ENCODE measurements around the gene RIPK1. TPM values are rescaled to one million over a fixed set of nuclear protein-coding genes. Genes with fewer than 3 reads are reported as not detected.

RIPK1 gene
- total and polyA plus RNA-seq, 2 of the 8 experiments (the other 6 are each of a cell fraction or from before 2014, with no cell fraction given), result 5.9 to 22.9 TPM

DNA sequence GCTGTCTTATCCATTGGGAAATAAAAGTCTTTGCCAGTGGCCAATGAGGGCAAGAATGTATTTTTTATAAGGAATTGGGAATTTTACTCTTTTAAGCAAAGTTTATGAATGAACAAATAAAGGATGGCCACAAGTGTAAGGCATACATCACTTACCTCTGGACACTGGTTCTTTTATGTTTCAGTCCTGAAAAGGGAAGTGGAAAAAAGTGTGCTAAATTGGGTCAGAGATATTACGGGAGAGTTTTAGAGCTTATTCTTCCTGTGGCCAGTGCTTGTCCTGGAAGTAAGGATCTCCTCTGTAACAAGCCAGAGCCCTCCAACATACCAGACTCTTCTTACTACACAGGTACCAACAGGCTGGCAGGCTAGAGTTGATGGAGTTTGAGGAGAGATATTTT lies 22.5 kb upstream of the RIPK1 start:
- Histone ChIP-seq H3K56ac (replicated peaks; ENCODE audit: insufficient read length, low read depth, low read length) (no peak overlapping the region), H2BK5ac (ENCODE audit: low read depth, low read length) (no peak overlapping the region), H4K20me1 (replicated peaks in 1 of 2; ENCODE audit: control insufficient read depth in 1 of 2, insufficient read depth in 2 of 2, low read length in 2 of 2) (no peaks in the 10 kb centered on the region), H3K4me3 (ENCODE audit: extremely low read depth in 1 of 4, insufficient read depth in 2 of 4, low read depth in 3 of 4, low read length in 4 of 4) (no peak overlapping the region), H2AK5ac (ENCODE audit: low read depth, low read length) (no peak overlapping the region), H3K4ac (replicated peaks; ENCODE audit: insufficient read length, low read depth, low read length) (no peak overlapping the region), H3K79me1 (ENCODE audit: low read depth, low read length) (no peaks in the 10 kb centered on the region), H3K27ac (ENCODE audit: low read depth, low read length) (no peak overlapping the region), H3K18ac (ENCODE audit: extremely low read depth, low read length) (no peak overlapping the region), H3K27me3 (replicated peaks in 1 of 4; ENCODE audit: control insufficient read depth in 3 of 4, extremely low read depth in 1 of 4, insufficient read depth in 3 of 4, low read length in 3 of 4) (no peaks in the 10 kb centered on the region), H3K9me3 (ENCODE audit: insufficient read depth in 2 of 2, low read depth in 1 of 2, low read length in 1 of 2) (no peaks in the 10 kb centered on the region), H2AFZ (ENCODE audit: low read length) (no peak overlapping the region), H3K4me1 (replicated peaks in 1 of 4; ENCODE audit: control insufficient read depth in 3 of 4, insufficient read depth in 4 of 4, low read length in 3 of 4) (peaks cover 0 to 5% (median 1%) of the 10 kb centered on the region in 4 experiments; a peak in 1 of 7 replicates), H3K9ac (replicated peaks in 1 of 4; ENCODE audit: extremely low read depth in 1 of 4, low read depth in 3 of 4, low read length in 3 of 4) (no peak overlapping the region), H3K23ac (ENCODE audit: insufficient read length) (no peak overlapping the region), H3K4me2 (ENCODE audit: insufficient read depth in 1 of 2, low read depth in 2 of 2, low read length in 2 of 2) (no peak overlapping the region), H3K79me2 (ENCODE audit: control insufficient read depth in 1 of 2, insufficient read depth in 2 of 2, low read length in 2 of 2) (no peaks in the 10 kb centered on the region), H3K23me2 (ENCODE audit: low read depth, low read length) (no peaks in the 10 kb centered on the region), H2BK120ac (replicated peaks; ENCODE audit: low read depth, low read length) (no peak overlapping the region), H2BK20ac (ENCODE audit: low read length) (no peak overlapping the region), H4K5ac (ENCODE audit: insufficient read length, low read depth, low read length) (no peak overlapping the region), H4K91ac (replicated peaks; ENCODE audit: insufficient read length, low read length) (no peak overlapping the region), H3K36me3 (ENCODE audit: control insufficient read depth in 2 of 4, insufficient read depth in 4 of 4, low read length in 3 of 4) (no peaks in the 10 kb centered on the region), H4K8ac (ENCODE audit: extremely low read depth, insufficient read depth, low read length) (no peak overlapping the region), H2BK12ac (ENCODE audit: low read depth, low read length) (no peak overlapping the region), H2BK15ac (ENCODE audit: low read length) (no peak overlapping the region), H3K14ac (ENCODE audit: insufficient read length) (no peak overlapping the region)
- no peak for DNase-seq (ENCODE audit: low read depth in 1 of 2, low spot score in 2 of 2)
- ChIA-PET POLR2A (ENCODE audit: partially characterized antibody) (interaction anchor here (0.8 to 1.4 kb wide), 2 partner anchors 26 to 44 kb away, joined by 3 read pairs; no protein-coding TSS in a partner anchor), CTCF (ENCODE audit: partially characterized antibody) (interaction anchor here (0.6 to 1.8 kb wide), 6 partner anchors 14 to 1433 kb away, joined by 3 to 10 read pairs (median 3); no protein-coding TSS in a partner anchor)
- 91% methylated on average over 1 of the region's 1 CpG; no CpG with 5 or more reads in 1 of the 2 experiments for WGBS, 2 experiments (ENCODE audit: extremely low coverage in 1 of 2, insufficient coverage in 1 of 2, insufficient read length in 1 of 2, insufficient replicate concordance in 2 of 2, low coverage in 1 of 2, low lambda C conversion rate in 2 of 2, missing lambda C conversion rate in 1 of 2)
- no peak for FAIRE-seq
- TF ChIP-seq CBX5 (IDR thresholded peaks at IDR 0.05; ENCODE audit: low read depth, low read length) (no peak), CHD1 (IDR thresholded peaks at IDR 0.05; ENCODE audit: low read depth, low read length) (no peak), CHD2 (IDR thresholded peaks at IDR 0.05; ENCODE audit: low read length) (no peak), SP2 (IDR thresholded peaks at IDR 0.05; ENCODE audit: low read length) (no peak), ZNF274 (IDR thresholded peaks at IDR 0.05; ENCODE audit: borderline replicate concordance, extremely low read depth, low read length) (no peak), SIX5 (IDR thresholded peaks at IDR 0.05; ENCODE audit: low read depth, low read length) (no peak), CREB1 (IDR thresholded peaks at IDR 0.05) (no peak), CEBPB (IDR thresholded peaks at IDR 0.05; ENCODE audit: low read depth, low read length) (no peak), FOSL1 (IDR thresholded peaks at IDR 0.05; ENCODE audit: insufficient read depth, low read depth, low read length) (no peak), TEAD4 (IDR thresholded peaks at IDR 0.05; ENCODE audit: low read depth, low read length) (no peak), EGR1 (IDR thresholded peaks at IDR 0.05; ENCODE audit: borderline replicate concordance, low read depth, low read length) (no peak), POLR2A (IDR thresholded peaks at IDR 0.05; ENCODE audit: control extremely low read depth in 1 of 2, low read depth in 2 of 2, low read length in 2 of 2) (no peak), BCL11A (IDR thresholded peaks at IDR 0.05; ENCODE audit: low read depth in 2 of 2, low read length in 2 of 2) (no peak), CBX8 (IDR thresholded peaks at IDR 0.05; ENCODE audit: borderline replicate concordance, low read depth, low read length) (no peak)
- TF ChIP-seq, protein P1, sequence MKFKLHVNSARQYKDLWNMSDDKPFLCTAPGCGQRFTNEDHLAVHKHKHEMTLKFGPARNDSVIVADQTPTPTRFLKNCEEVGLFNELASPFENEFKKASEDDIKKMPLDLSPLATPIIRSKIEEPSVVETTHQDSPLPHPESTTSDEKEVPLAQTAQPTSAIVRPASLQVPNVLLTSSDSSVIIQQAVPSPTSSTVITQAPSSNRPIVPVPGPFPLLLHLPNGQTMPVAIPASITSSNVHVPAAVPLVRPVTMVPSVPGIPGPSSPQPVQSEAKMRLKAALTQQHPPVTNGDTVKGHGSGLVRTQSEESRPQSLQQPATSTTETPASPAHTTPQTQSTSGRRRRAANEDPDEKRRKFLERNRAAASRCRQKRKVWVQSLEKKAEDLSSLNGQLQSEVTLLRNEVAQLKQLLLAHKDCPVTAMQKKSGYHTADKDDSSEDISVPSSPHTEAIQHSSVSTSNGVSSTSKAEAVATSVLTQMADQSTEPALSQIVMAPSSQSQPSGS (IDR thresholded peaks at IDR 0.05; ENCODE audit: low read length), result no peak
